ENCODE results near the gene STRAP. TPM values are rescaled to one million over a fixed set of nuclear protein-coding genes. Genes with fewer than 3 reads are reported as not detected.

STRAP gene
- total and polyA plus RNA-seq, 2 donors (not counting 1 experiment from before 2014, with no cell fraction given), result 44.4 to 49.0 TPM

Other genes starting within 250 kb of the STRAP start
- gene EPS8, start 93.0 kb upstream of the STRAP start, total RNA-seq, result 0.78 and 0.96 TPM in 2 replicates
- 0.30 and 0.76 TPM in 2 replicates for gene EPS8, start 93.0 kb upstream of the STRAP start, polyA plus RNA-seq
- 20.5 and 21.6 TPM in 2 replicates for gene DERA, start 28.9 kb downstream of the STRAP start, total RNA-seq
- gene DERA, start 28.9 kb downstream of the STRAP start, polyA plus RNA-seq, result 9.4 and 13.6 TPM in 2 replicates

Data from B cell (primary cell).